Measurements from ENCODE around the gene PLEKHA3.

Gene PLEKHA3

DNA sequence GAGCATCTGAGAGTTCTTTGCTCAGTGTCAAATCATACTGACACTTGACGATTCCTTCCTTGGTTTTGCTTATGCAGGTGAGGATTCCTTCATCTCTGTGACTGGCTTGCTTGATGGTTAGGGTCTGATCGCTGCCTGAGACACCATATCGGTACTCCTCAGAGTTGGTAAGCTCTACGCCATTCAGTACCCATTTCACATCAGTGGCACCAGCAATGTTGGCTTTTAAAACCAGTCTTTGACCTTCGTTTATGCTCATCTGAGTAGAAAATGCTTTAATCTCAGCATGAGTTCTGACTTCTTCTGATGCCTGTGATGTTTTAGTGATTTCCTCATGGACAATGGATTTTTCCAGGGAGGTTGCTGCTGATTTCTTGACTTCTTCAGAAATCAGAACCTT lies 48.4 kb downstream of the PLEKHA3 start:
- TF ChIP-seq, protein P1, sequence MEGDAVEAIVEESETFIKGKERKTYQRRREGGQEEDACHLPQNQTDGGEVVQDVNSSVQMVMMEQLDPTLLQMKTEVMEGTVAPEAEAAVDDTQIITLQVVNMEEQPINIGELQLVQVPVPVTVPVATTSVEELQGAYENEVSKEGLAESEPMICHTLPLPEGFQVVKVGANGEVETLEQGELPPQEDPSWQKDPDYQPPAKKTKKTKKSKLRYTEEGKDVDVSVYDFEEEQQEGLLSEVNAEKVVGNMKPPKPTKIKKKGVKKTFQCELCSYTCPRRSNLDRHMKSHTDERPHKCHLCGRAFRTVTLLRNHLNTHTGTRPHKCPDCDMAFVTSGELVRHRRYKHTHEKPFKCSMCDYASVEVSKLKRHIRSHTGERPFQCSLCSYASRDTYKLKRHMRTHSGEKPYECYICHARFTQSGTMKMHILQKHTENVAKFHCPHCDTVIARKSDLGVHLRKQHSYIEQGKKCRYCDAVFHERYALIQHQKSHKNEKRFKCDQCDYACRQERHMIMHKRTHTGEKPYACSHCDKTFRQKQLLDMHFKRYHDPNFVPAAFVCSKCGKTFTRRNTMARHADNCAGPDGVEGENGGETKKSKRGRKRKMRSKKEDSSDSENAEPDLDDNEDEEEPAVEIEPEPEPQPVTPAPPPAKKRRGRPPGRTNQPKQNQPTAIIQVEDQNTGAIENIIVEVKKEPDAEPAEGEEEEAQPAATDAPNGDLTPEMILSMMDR (conservative IDR thresholded peaks at IDR 0.05; ENCODE audit: control insufficient read depth, insufficient read depth, low read depth, low read length): no peak
- no peak for DNase-seq (ENCODE audit: low read depth)
- no peak overlapping the region for H3K4me3 ChIP-seq (ENCODE audit: control insufficient read depth, low read depth, low read length)

DNA sequence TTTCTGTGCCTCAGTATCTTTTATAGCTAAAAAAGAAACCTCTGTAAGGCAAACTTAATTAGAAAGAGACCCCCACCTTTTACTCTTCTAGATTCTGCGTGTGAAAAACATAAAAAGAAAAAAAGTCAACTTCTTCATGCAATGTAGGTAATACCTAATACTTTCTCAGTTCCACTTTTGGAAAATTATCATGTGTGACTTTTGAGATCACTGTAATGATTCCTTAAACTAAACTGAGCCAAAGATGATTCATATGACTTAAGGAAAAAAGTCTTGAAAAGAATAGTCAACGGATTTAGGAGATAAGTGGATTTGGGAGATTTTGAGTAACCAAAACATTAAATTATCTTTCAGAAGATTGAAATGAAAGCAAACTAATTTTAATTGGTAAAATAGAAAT lies 48.9 kb downstream of the PLEKHA3 start:
- no peak for DNase-seq (ENCODE audit: low read depth)
- TF ChIP-seq, protein P1 (conservative IDR thresholded peaks at IDR 0.05; ENCODE audit: control insufficient read depth, insufficient read depth, low read depth, low read length): no peak

DNA sequence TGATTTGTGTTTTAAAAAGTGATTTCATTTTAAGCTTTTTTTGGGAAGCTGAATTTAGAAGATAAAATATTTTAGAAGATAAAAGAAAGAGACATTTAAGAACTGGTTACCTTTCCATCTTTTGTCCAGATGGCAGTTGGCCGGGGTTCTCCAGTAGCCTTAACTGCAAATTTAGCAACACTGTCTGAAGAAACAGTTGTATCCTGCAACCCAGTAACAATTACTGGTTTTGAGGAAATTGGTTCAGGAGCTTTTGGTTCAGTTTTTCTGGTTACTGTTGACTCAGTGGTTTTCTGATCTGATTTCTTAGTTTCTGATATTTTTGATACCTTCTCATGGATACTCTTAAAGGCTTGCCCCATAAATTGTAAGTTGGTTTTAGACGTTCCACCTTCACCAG lies 49.9 kb downstream of the PLEKHA3 start:
- TF ChIP-seq, protein P1 (conservative IDR thresholded peaks at IDR 0.05; ENCODE audit: control insufficient read depth, insufficient read depth, low read depth, low read length): no peak
- no peak overlapping the region for H3K4me3 ChIP-seq (ENCODE audit: control insufficient read depth, low read depth, low read length)
- DNase-seq (ENCODE audit: low read depth): no peak

More for the DNA sequence above, 48.9 kb downstream of the PLEKHA3 start:
- no peak overlapping the region for H3K4me3 ChIP-seq (ENCODE audit: control insufficient read depth, low read depth, low read length)

DNA sequence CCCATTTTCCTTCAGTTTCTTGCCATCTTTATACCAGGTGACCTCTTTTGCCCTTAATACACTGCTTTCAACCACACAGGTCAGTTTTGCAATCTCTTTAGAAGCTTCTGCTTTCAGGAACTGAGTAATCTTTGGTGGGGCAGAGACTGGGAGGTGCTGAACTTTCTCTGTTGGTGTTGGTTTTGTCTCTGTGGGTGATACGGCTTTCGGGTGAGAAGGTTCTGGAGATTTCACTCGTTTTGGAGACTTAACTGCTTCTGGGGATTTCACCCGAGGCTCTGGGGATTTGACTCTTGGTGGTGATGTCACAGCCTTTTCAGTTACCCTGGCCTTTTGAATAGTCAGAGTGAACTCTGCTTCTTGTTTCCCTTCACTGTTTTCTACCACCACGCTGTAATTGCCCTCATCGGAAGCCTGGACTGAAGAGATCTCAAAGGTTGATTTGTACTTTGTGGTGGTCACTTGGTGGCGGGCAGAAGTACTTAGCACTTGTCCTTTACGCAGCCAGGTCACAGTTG lies 50.4 kb downstream of the PLEKHA3 start:
- no peak overlapping the region for H3K4me3 ChIP-seq (ENCODE audit: control insufficient read depth, low read depth, low read length)
- TF ChIP-seq, protein P1 (conservative IDR thresholded peaks at IDR 0.05; ENCODE audit: control insufficient read depth, insufficient read depth, low read depth, low read length): no peak
- peak; percentile 8 for DNase-seq (ENCODE audit: low read depth)

DNA sequence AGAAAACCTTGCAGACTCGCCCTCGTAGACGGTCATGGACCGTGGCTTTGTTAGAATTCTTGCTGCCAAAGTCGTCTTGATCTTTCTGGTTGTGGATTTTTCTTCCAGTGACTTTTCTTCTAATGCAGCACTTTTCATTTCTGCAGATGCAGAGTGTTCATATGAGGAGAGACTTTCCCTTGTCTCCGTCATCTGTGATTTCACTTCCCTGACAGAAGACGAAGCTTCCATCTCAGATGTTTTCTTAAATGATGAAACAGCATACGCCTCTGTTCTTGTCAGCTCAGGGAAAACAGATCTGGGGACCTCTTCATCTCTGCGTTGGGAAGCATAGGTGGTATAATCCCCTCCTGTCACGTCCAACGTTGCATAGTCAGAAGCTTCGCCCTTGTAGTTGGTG lies 50.9 kb downstream of the PLEKHA3 start:
- DNase-seq (ENCODE audit: low read depth): no peak
- H3K4me3 ChIP-seq (ENCODE audit: control insufficient read depth, low read depth, low read length): no peak overlapping the region
- TF ChIP-seq, protein P1 (conservative IDR thresholded peaks at IDR 0.05; ENCODE audit: control insufficient read depth, insufficient read depth, low read depth, low read length): no peak

DNA sequence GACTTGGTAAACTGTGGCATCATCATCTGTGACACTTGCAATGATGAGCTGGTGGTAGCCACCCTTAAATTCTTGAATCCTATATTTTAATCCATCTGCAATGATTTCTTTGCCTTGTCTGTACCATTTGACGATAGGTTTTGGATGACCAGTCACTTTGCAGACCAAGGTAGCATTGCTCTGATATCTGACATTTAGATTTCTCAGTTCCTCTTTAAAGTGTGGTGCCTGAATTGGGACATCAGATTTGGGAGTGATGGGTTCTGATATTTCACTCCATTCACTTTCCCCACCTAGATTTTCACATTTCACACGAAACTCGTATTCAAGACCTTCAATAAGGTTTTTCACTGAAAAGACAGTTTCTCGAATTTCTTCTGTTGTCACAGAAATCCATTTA lies 55.8 kb downstream of the PLEKHA3 start:
- DNase-seq (ENCODE audit: low read depth): no peak
- TF ChIP-seq, protein P1 (conservative IDR thresholded peaks at IDR 0.05; ENCODE audit: control insufficient read depth, insufficient read depth, low read depth, low read length): no peak
- no peak overlapping the region for H3K4me3 ChIP-seq (ENCODE audit: control insufficient read depth, low read depth, low read length)

DNA sequence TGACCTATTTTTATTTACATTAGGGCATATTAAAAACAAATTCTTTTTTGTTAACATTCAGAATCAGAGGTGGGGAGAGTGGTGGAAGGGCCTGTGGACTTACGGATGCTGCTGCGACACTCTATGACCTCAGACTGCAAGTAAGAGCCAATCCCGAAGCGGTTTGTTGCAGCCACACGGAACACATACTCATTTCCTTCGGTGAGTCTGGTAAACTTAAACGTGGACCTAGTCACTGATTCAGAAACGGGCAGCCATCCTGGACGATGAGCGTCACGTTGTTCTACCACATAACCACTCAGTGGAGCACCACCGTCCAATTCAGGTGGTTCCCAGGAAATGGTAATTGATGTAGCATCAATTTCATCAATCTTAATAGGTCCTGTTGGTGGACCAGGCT lies 61.9 kb downstream of the PLEKHA3 start:
- no peak for DNase-seq (ENCODE audit: low read depth)
- no peak overlapping the region for H3K4me3 ChIP-seq (ENCODE audit: control insufficient read depth, low read depth, low read length)
- TF ChIP-seq, protein P1 (conservative IDR thresholded peaks at IDR 0.05; ENCODE audit: control insufficient read depth, insufficient read depth, low read depth, low read length): no peak
